HEK293 (cell line): ENCODE measurements around the gene BTNL9.

ENCODE experiments used
- ZNF792 ChIP-seq: fragments of 450-650 bp; formaldehyde crosslinking; IDR thresholded peaks from 2 replicates; pipeline ENCODE4 v1.5.1; 2016; ENCODE audit warnings: missing biosample characterization, missing genetic modification characterization
- TF ChIP-seq, protein P1 (sequence below): fragments of 450-650 bp; formaldehyde crosslinking; IDR thresholded peaks from 2 replicates; pipeline ENCODE4 v1.5.1; 2016; ENCODE audit warnings: missing biosample characterization, missing genetic modification characterization
- TF ChIP-seq, protein P2 (sequence below): IDR thresholded peaks from 2 replicates; pipeline ENCODE4 v1.6.1; 2011; ENCODE audit warnings: mild to moderate bottlenecking, low read depth, low read length, borderline replicate concordance
- TF ChIP-seq, protein P3 (sequence below): fragments of 450-650 bp; formaldehyde crosslinking; IDR thresholded peaks from 2 replicates; pipeline ENCODE4 v1.5.1; 2017; ENCODE audit warnings: missing biosample characterization, mild to moderate bottlenecking, missing genetic modification characterization, moderate library complexity

DNA sequence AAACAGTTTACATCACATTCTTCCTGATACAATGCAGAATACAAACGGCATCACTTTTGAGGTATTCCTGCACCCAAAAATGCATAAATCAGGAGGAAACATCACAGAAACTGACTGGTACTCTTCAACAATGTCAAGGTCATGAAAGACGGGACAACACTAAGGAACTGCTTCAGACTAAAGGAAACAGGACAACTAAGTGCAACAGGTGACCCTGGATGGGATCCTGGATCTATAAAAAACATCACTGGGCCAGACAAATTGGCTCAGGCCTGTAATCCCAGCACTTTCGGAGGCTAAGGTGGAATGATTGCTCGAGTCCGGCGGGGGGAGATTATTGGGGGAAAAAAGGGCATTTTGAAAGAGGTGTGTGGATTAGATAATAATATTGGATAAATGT, 22.6 kb downstream of the BTNL9 start:
- TF ChIP-seq, protein P1, sequence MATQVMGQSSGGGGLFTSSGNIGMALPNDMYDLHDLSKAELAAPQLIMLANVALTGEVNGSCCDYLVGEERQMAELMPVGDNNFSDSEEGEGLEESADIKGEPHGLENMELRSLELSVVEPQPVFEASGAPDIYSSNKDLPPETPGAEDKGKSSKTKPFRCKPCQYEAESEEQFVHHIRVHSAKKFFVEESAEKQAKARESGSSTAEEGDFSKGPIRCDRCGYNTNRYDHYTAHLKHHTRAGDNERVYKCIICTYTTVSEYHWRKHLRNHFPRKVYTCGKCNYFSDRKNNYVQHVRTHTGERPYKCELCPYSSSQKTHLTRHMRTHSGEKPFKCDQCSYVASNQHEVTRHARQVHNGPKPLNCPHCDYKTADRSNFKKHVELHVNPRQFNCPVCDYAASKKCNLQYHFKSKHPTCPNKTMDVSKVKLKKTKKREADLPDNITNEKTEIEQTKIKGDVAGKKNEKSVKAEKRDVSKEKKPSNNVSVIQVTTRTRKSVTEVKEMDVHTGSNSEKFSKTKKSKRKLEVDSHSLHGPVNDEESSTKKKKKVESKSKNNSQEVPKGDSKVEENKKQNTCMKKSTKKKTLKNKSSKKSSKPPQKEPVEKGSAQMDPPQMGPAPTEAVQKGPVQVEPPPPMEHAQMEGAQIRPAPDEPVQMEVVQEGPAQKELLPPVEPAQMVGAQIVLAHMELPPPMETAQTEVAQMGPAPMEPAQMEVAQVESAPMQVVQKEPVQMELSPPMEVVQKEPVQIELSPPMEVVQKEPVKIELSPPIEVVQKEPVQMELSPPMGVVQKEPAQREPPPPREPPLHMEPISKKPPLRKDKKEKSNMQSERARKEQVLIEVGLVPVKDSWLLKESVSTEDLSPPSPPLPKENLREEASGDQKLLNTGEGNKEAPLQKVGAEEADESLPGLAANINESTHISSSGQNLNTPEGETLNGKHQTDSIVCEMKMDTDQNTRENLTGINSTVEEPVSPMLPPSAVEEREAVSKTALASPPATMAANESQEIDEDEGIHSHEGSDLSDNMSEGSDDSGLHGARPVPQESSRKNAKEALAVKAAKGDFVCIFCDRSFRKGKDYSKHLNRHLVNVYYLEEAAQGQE (tag by site-specific recombination) = no peak
- no peak for TF ChIP-seq ZNF792 (tag by site-specific recombination)
- TF ChIP-seq, protein P2, sequence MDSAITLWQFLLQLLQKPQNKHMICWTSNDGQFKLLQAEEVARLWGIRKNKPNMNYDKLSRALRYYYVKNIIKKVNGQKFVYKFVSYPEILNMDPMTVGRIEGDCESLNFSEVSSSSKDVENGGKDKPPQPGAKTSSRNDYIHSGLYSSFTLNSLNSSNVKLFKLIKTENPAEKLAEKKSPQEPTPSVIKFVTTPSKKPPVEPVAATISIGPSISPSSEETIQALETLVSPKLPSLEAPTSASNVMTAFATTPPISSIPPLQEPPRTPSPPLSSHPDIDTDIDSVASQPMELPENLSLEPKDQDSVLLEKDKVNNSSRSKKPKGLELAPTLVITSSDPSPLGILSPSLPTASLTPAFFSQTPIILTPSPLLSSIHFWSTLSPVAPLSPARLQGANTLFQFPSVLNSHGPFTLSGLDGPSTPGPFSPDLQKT = no peak
- TF ChIP-seq, protein P3, sequence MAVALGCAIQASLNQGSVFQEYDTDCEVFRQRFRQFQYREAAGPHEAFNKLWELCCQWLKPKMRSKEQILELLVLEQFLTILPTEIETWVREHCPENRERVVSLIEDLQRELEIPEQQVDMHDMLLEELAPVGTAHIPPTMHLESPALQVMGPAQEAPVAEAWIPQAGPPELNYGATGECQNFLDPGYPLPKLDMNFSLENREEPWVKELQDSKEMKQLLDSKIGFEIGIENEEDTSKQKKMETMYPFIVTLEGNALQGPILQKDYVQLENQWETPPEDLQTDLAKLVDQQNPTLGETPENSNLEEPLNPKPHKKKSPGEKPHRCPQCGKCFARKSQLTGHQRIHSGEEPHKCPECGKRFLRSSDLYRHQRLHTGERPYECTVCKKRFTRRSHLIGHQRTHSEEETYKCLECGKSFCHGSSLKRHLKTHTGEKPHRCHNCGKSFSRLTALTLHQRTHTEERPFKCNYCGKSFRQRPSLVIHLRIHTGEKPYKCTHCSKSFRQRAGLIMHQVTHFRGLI (tag by site-specific recombination) = no peak
